ENCODE data around the gene POMGNT1. TPM values are rescaled to one million over a fixed set of nuclear protein-coding genes. Genes with fewer than 3 reads are reported as not detected.

POMGNT1 gene
- total RNA-seq, 2 experiments from 2014 or later = 25.4 to 28.1 TPM

DNA sequence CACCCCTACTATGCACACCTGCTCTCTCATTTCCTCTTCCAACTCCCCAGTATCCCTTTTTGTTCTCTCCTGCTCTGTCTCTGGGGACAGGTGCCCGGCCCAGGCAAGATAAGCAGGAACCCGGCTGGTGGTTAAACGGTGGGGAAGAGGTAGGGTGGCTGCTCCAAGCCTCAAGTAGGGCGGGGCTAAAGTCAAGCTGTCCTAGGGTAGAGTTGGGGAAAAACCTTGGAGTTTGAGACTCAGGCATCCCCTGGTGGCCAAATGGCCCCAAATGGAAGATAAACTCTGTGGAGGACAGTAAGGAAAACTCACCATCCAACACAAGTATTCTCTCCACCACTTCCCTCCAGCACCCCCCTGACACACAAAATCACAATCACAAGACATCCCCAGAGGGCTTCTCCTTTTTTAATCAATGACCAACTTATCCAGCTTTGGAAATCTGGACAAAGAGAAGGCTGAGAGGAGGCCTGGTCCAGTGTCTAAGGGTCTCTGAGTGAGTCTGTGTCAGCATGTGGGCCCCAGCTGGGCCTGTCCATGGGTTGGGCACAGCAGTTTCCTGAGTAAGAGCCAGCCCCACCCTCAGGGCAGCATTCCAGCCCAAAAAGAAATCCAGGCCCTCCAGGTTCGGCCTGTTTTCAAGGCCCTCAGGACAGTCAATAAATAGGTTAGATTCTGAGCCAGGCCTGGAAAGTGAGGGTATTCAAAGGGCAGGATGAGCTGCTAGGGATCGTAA is 9.8 kb downstream of the POMGNT1 start:
- H3K27me3 Mint-ChIP-seq = no peaks in the 10 kb centered on the region
- no peak for ATAC-seq
- no peak overlapping the region for H3K4me3 Mint-ChIP-seq
- ChIA-PET POLR2A (interaction anchor here (1.0 kb wide), 1 partner anchor 14 kb away, joined by 3 read pairs; no protein-coding TSS in a partner anchor), CTCF (interaction anchor here (1.2 kb wide), 1 partner anchor 152 kb away, joined by 3 read pairs; no protein-coding TSS in a partner anchor)
- H3K9me3 Mint-ChIP-seq = no peaks in the 10 kb centered on the region
- no peak for DNase-seq
- H3K36me3 Mint-ChIP-seq (ENCODE audit: low read depth) = peaks cover 9% of the 10 kb centered on the region
- peaks cover 22% of the 10 kb centered on the region for H3K4me1 Mint-ChIP-seq (ENCODE audit: low read depth)
- intact Hi-C loops (cut with micrococcal nuclease) = no loop called here
- TF ChIP-seq, protein P1, sequence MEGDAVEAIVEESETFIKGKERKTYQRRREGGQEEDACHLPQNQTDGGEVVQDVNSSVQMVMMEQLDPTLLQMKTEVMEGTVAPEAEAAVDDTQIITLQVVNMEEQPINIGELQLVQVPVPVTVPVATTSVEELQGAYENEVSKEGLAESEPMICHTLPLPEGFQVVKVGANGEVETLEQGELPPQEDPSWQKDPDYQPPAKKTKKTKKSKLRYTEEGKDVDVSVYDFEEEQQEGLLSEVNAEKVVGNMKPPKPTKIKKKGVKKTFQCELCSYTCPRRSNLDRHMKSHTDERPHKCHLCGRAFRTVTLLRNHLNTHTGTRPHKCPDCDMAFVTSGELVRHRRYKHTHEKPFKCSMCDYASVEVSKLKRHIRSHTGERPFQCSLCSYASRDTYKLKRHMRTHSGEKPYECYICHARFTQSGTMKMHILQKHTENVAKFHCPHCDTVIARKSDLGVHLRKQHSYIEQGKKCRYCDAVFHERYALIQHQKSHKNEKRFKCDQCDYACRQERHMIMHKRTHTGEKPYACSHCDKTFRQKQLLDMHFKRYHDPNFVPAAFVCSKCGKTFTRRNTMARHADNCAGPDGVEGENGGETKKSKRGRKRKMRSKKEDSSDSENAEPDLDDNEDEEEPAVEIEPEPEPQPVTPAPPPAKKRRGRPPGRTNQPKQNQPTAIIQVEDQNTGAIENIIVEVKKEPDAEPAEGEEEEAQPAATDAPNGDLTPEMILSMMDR (IDR thresholded peaks at IDR 0.05) = no peak
- H3K27ac Mint-ChIP-seq = no peak overlapping the region

- TF ChIP-seq, protein P1 (IDR thresholded peaks at IDR 0.05) = no peak
- no peak overlapping the region for H3K27ac Mint-ChIP-seq
- H3K36me3 Mint-ChIP-seq (ENCODE audit: low read depth) = peaks cover 7% of the 10 kb centered on the region
- ChIA-PET POLR2A (interaction anchor here (1.0 to 1.9 kb wide), 3 partner anchors 10 to 15 kb away, joined by 3 to 8 read pairs (median 3); no protein-coding TSS in a partner anchor), CTCF (interaction anchor here (1.2 to 8.9 kb wide), 2 partner anchors 35 to 151 kb away, joined by 3 to 54 read pairs; no protein-coding TSS in a partner anchor)
- ATAC-seq = no peak
- no peak for DNase-seq
- intact Hi-C loops (cut with micrococcal nuclease) = no loop called here
- no peaks in the 10 kb centered on the region for H3K9me3 Mint-ChIP-seq
- H3K27me3 Mint-ChIP-seq = no peaks in the 10 kb centered on the region
- peaks cover 22% of the 10 kb centered on the region for H3K4me1 Mint-ChIP-seq (ENCODE audit: low read depth)
- H3K4me3 Mint-ChIP-seq = no peak overlapping the region
Observed at GRCh38 chr1:46187106-46187869, 10.9 kb downstream of the POMGNT1 start.

DNA sequence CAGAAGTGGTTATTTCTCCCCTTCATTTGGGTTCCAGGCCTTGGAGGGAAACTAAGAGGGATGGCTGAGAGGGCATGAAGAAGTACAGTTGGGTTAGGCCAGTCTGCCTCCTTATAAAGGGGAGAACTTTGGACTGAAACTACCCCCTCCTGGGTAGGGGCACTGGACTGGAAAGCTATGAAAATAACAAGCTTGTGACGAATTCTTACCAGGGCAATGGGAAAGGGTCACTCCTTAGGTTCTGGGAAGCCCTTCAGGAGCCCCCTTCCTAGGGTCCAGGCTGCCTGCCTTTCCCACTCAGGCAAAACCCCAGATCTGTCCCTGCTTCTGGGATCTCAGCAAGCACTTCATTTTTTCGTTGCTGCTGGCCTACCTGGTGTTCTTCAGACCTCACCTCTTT is 12.2 kb downstream of the POMGNT1 start:
- TF ChIP-seq, protein P1 (IDR thresholded peaks at IDR 0.05) = no peak
- Mint-ChIP-seq H3K9me3 (no peaks in the 10 kb centered on the region), H3K27ac (peak overlapping the region; percentile 91), H3K27me3 (no peaks in the 10 kb centered on the region), H3K36me3 (ENCODE audit: low read depth) (peaks cover 7% of the 10 kb centered on the region), H3K4me1 (ENCODE audit: low read depth) (peaks cover 22% of the 10 kb centered on the region), H3K4me3 (no peak overlapping the region)
- ChIA-PET POLR2A (interaction anchor here (1.9 kb wide), 1 partner anchor 11 kb away, joined by 8 read pairs; no protein-coding TSS in a partner anchor), CTCF (interaction anchor here (8.9 kb wide), 1 partner anchor 37 kb away, joined by 54 read pairs; no protein-coding TSS in a partner anchor)
- ATAC-seq (no peak), DNase-seq (no peak)
- intact Hi-C loops (cut with micrococcal nuclease) = no loop called here

DNA sequence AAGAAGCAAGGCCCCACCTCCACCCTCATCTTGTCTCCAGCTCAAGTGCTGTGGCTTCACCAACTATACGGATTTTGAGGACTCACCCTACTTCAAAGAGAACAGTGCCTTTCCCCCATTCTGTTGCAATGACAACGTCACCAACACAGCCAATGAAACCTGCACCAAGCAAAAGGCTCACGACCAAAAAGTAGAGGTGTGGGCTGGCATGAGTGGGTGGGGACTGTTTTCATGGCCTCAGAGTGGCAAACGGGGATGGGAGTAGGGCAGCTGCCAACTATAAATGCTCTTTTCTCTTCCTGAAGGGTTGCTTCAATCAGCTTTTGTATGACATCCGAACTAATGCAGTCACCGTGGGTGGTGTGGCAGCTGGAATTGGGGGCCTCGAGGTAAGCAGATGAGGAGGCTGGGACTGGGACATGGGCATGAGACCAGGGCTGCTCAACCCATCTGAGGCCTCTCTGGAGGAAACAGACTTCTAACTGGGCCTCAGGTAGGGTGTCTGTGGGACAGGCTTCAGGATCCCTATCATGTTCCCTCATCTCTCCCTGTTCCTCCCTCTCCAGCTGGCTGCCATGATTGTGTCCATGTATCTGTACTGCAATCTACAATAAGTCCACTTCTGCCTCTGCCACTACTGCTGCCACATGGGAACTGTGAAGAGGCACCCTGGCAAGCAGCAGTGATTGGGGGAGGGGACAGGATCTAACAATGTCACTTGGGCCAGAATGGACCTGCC is 13.1 kb downstream of the POMGNT1 start:
- H3K36me3 Mint-ChIP-seq (ENCODE audit: low read depth) = peaks cover 3% of the 10 kb centered on the region
- H3K9me3 Mint-ChIP-seq = no peaks in the 10 kb centered on the region
- DNase-seq = peak; percentile 90
- ATAC-seq = peak; percentile 88
- CTCF ChIA-PET = interaction anchor here (0.7 to 8.9 kb wide), 3 partner anchors 18 to 148 kb away, joined by 3 to 55 read pairs (median 54); no protein-coding TSS in a partner anchor
- intact Hi-C loops (cut with micrococcal nuclease) = no loop called here
- TF ChIP-seq, protein P1 (IDR thresholded peaks at IDR 0.05) = no peak
- peak overlapping the region; percentile 52 for H3K4me3 Mint-ChIP-seq
- H3K27ac Mint-ChIP-seq = peak overlapping the region; percentile 91
- POLR2A ChIA-PET = interaction anchor here (2.0 to 2.1 kb wide), 2 partner anchors 9 to 10 kb away, joined by 5 to 9 read pairs; no protein-coding TSS in a partner anchor
- H3K4me1 Mint-ChIP-seq (ENCODE audit: low read depth) = peaks cover 22% of the 10 kb centered on the region
- H3K27me3 Mint-ChIP-seq = no peaks in the 10 kb centered on the region

All from activated CD8-positive, alpha-beta T cell treated with anti-CD3 and anti-CD28 coated beads for 36 hours (primary cell).